ENCODE data around the gene DFFB.

DFFB gene

DNA sequence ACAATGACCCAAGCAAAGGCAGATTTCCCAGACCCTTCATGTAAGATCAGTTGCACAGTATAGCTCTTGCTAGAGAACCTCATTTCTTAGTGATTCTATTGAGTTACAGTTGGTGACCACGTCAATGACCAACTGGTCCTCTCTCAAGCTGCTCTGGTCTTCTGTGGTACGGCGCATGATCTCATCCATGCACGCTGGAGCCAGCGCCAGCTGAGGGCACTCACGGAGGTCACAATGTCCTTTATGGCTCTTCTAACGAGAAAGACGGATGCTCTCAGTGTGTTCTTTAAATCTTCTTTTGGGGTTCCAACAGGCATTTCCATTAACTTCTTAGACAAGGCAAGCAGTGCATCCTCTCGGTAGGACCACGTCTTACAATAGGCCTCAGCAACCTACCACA is 22.6 kb upstream of the DFFB start:
- DNase-seq = no peak

DNA sequence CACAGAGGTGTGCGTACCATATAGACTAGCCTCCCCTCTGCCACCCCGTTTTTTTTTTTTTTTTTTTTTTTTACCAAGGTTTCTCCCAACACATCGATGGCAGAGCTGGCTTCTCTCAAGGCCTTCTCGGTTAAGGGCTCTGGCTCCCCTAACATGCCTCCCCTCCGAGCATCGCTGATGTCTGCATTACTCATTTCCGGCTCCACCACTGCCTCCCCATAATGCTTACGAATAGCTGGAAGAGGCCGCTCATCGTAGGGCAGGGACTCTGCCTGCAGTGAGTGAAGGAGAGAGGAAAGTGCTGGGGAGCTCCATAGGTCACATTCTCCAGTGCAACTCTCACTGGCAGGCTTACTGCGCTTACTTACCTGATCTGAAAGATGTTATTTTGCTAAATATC is 20.9 kb upstream of the DFFB start:
- no peak for DNase-seq

DNA sequence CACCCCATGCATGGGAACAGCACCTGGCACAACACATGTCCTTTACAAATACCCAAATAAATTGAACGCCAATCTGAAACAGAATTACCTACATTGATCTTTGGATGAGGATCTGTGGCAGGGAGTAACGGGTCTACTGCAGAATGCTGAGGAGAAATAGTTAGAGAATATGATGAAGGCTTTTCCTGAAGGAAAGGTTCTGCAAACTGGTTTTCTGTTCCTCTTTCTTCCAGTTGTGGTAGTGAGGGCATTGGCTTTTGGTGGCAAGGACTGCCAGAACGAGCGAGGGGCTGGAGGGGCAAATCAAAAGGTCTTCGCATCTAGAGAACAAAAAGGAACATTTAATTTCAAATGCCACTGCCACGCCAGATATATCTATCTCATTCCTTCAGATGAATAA is 20.1 kb upstream of the DFFB start:
- no peak for DNase-seq

DNA sequence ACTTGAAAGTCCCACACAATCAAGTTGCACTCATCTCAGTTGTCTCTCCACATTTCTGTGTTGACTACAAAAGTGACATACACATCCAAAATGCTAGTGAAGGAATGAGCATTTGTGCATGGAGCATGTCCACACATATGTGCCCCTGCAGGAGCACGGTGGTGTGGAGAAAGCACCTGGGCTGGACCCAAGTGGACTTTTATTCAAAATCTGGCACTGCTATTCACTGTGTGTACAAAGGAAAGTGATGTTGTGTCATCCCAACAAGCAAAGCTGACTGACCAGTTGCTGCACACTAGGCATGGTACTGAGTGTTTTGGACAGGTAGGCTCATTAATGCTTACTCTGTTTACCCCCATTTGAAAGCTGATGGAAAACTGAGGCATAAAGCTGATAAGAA is 19.6 kb upstream of the DFFB start:
- DNase-seq = no peak

DNA sequence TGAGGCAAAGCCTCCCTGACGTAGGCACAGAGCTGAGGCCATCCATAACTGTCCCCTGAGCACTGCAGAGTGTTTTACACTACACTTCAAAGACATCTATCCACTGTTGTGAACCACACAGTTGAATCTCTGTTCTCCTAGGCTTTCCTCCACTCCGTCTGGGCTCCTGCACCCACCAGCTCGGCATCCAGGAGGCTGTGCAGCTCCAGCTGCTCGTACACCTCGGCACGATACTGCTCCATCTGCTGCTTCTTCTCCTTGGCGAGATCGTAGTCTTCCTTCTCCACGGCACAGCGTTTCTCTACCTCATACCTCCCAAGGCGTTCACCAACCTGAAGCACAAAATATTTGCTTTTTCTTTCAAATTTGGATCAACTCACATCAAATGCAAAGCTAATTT is 18.5 kb upstream of the DFFB start:
- DNase-seq = no peak

DNA sequence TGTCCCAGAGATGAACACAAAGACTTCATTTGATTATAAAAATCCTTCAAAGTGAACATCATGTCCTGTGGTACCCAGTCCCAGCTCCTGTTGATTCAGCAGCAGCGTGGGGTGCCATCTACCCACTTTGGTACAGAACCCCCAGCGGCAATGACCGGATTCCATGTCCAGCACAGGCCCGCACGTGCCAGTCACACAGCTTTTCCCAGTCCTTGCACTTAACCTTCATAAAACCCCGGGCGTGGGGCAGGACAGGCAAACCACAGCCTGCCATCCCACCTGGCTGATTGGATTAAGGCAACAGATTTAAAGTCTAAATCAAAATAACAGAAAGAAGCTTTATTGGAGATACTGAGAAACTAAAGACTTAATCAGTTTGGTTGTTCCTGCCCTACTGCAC is 15.8 kb upstream of the DFFB start:
- DNase-seq = no peak

DNA sequence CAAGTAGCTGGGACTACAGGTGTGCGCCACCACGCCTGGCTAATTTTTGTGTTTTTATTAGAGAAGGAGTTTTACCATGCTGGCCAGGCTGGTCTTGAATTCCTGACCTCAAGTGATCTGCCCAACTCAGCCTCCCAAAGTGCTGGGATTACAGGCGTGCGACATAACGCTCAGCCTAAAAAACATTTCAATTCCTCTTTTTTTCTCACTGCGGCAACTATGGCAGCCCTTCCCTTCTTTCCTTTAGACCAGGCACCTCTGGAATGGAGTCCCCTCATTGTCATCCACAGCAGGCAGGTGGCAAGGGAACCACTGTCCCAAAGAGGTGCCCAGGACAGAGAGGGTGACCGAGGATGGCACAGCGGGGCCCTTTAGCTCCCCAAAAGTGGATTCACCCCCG is 14.4 kb upstream of the DFFB start:
- DNase-seq = no peak

DNA sequence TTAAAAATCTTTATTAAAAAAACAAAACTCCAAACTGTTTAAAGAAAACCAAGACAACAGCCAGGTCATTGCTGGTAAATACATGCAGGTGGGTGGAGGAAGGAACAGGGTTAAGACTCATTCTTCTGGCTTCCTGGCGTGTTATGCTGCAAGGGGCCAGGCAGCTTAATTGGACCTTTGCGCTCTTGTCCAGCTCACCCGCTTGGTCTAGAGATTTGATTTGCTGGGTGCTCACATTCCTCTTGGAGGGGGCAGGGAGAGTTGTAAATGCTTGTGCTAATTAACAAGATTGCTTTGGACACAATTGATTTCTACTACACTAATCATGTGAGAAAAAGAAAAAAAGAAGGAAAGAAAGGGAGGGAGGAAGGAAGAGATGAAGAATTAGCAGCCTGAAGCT is 10.7 kb upstream of the DFFB start:
- DNase-seq = no peak

DNA sequence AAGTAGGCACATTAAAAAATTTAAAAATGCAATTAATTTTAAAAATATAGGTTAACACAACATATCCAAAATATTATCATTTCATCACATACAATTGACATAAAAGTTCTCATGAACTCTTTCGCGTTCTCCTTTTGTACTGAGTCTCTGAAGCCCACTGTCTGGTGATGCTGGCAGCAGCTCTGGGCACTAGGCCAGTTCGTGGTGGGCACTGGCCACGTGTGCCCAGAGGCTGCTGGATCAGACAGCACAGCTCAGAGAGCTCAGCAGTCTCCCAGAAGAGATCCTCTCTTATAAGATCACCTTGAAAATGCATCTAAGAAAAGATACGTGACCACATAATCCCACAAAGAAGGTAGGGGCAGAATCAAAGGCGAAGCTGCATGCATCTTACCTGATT is 10.2 kb upstream of the DFFB start:
- no peak for DNase-seq

DNA sequence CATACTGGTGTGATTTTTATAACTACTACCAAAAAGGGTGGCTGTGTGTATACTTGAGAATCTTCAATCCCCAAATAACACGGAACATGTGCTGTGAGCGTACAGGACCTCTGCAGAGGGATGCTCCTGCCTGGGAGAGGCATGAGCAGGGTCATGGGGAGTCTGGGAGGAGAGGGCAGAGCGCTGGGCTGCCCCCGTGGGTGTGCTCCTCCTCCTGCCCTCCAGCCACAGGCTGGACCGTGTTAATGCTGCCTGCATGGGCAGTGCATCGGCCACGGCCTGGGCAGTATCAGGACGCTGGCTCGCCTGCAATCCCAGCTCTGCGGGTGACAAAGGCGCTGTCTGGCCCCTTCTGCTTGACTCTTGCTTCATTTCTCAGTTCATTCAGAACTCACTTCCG is 6.4 kb upstream of the DFFB start:
- no peak for DNase-seq

DNA sequence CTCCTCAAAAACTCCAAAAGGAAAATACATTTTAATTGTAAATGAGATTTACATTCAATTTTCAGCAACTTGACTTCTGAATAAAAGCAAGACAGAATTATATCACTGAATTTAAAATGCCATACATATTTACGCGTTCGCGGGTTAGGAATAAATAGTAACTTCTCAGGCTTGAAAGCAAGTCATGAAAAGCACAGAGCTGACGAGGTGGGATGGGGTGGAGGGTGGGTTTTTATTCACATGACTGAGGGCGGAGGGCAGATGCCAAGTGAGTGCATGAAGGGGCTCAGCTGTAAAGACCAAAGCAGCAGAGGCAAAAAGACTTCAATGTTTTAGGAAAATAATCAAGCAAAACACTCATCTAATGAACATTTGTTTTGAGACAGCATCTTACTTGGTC is 6.0 kb upstream of the DFFB start:
- no peak for DNase-seq

DNA sequence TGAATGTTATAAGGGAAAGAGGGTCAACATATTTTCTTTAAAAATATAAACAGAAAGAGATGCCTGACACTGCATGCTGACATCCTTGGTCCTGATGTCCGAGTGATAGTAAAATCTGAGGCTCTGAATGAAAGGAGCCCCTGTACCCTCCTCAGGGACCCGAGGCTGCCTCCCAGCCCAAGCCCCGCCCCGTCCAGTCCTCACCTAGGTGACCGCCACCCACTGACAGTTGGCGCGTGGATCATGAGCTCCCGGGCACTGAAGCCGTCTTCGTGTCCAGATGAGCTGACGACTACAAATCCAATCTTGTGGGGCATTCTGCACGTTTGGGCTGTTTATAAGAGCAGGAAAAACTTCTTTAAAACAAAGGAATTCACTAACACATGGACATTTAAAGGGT is 5.2 kb upstream of the DFFB start:
- DNase-seq = no peak

DNA sequence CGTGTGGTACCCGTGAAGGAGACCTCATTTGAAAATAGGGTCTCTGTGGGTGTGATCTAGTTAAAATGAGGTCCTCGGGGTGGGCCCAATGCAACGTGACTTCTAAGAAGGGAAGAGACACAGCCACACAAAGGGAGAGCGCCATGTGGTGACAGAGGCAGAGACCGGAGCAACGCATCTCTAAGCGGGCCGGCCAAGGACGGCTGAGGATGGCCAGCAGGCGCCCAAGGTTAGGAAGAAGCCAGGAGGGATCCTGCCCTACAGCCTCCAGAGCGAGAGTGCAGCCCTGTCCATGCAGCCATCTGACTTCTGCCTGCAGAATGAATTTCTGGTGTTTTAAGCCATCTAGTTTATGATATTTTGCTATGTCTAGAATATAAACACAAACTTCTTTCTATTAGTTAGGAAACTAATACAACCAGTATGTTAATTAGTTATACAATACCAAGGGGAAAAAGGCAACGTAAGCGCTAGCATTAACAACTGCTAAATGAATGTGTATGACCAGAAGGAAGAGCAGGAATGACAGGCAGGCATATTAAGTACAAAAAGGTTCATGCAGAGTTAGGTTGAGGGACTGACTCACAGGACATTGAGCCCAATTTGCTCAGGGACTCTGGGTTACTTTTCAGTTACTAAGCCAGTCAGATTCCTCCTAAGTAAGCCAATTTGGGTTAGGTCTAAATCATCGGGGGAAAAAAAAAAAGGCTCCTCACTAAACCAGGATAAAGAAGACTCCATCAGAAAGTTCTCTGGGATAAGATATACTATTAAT is 4.4 kb upstream of the DFFB start:
- no peak for DNase-seq

DNA sequence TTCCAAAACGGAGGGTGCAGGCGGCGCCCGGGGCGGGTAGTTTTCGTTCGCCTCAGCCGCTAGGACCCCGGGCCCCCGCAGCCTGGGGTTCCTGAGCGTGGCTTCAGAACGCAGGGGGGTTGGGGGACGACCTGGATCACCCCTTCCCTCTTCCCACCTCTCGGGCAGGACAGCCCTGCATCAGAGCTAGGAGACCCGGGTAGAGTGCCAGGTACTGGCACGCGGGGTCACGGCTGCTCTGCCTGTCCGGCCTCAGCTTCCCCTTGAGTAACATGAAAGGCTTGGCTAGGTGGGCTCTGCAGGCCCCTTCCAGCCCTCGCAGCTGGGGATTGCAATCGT is 484 bp downstream of the DFFB start:
- DNase-seq = no peak

DNA sequence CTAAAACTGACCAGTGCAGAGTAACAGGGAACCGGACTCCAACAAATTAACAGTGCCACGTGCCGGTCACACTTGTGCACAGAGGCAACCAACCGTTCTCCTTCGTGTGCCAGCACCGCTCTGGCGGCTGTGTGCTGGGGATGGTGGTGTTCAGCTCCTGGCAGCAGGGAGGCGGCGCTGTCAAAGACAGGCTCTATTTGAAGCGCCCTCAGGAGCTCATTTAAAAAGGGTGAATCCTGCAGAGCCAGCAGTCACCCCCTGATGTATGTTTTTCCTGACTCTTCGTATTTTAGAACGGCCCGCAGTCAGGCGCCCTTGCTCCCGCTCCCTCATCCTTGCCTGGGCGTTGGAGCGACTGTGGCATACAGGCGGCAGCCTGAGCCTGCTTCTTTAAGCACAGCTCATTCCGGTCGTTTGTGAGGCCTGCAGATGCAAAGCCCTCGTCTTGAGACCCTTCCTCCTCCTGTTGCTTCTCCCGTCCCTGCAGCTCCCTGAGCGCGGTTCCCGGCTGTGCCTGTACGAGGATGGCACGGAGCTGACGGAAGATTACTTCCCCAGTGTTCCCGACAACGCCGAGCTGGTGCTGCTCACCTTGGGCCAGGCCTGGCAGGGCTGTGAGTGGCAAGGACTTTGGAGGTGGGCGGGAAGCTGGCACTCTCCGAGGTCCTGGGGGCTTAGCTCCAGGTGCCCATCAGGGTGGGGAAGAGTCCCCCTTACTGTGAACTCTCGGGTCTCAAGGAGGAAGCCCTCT is 1.1 kb downstream of the DFFB start:
- peak in 1 of 2 experiments; percentile 49 for DNase-seq

DNA sequence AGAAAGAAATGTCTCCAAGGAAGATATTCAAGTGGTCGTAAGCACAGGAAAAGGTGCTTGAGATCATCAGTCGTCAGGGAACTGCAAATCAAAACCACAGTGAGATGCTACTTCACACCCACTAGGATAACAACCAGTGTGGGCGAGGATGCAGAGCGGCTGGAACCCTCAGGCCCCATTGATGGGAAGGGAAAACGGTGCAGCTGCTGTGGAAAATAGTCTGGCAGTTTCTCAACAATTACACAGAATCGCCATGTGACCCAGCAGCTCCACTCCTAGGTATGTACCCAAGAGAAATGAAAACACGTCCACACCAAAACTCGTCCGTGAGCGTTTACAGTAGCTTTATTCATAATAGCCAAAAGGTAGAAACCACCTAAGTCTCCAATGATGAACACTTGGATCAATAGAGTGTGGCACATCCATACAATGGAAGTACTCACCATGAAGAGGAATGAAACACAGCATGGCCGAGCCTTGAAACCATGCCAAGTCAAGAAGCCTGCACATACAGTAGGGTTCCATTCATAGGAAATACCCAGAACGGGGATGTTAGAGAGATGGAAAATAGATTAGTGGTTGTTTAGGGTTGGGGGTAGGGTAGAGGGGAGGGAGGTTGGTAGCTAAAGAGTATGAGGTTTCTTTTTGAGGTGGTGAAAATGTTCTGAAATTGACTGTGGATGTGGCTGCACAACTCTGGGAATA is 6.1 kb downstream of the DFFB start:
- DNase-seq = no peak

DNA sequence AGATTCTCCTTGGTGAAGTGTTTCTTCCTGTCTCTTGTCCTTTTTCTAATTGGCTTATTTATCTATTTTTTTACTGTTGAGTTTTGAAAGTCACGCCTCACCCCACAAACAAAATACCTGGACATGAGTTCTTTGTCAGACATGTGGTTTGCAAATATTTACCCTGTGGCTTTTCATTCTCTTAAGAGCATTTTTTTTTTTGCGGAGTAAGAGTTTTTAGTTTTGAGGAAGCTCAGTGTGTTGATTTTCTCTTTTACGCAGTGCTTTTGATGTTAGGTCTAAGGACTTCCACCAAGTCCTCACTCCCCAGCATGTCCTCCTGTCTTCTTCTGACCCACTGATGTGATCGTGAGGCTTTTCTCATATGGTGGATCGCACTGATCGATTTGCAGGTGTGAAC is 7.6 kb downstream of the DFFB start:
- DNase-seq = no peak

DNA sequence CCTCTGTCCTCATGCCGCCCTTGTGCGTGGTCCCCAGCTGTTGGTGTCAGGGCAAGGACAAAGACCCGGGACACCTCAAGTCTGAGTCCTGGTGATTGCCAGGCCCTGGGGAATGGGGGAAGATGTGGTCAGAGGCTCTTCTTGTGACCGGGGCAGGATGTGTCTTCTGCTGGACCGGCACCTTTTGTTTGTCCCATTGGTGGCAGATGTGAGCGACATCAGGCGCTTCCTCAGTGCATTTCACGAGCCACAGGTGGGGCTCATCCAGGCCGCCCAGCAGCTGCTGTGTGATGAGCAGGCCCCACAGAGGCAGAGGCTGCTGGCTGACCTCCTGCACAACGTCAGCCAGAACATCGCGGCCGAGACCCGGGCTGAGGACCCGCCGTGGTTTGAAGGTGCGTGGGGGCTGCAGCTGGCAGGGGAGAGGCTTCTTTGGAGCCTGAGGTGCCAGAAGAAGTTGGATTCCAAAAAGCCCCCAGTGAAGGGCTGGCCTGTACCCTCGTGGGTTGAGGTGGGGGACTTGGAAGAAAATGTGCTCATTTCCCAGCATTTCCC is 8.4 kb downstream of the DFFB start:
- DNase-seq = no peak

DNA sequence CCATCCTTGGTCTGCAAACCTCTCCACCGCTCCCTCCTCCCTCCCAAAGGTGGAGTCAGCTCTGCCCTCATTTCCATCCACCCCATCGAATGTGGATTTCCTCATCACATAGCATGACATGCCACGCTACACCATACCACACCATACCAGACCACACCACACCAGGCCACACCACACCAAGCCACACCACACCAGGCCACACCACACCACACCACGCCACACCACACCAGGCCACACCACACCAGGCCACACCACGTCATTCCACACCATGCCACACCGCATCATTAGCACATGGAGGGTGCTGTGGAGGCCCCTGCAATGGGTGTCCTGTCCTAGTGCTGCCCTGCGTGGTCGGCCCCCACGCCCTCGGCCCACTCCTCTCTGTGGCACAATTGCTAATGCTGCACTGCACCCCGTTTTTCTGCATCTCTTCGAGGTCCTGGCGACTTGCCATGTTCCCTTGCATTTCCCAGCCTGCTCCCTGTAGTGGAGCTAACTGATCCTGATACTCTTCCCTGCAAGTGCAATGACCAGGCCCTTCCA is 11.3 kb downstream of the DFFB start:
- DNase-seq = no peak

DNA sequence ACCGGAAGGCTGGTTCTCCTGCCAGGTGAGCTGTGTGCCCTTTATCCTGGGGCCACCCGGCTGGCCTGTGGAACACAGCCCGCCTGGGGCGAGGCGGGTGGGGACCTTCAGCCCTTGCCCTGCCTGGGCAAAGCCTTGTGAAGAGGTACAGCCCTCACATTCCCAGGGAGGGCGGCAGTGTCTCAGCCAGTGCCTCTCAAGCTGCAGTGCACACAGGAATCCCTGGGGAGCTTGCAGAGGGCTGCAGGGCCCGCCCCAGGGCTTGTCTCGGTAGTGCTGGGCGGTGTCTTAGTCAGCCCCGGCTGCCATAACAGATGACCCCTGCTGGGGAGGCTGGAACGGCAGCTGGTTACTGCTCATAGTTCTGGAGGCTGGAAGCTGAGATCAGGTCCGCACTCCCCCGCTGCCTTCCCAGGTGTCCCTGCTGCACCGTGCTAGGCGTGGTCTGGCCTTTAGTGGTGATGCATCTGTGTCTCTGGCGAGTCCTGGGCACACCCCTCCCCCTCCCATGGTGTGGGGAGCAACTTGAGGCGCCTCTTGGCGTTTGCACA is 12.6 kb downstream of the DFFB start:
- no peak for DNase-seq

DNA sequence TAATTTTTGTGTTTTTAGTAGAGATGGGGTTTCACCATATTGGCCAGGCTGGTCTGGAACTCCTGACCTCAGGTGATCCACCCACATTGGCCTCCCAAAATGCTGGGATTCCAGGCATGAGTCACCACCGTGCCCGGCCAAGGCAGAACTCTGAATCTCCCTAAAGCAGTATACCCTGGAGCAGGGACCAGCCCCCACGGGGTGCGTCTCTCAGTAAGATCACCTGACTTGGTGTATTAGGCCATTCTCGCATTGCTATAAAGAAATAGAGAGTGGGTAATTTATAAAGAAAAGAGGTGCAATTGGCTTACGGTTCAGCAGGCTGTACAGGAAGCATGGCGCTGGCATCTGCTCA is 14.2 kb downstream of the DFFB start:
- DNase-seq = no peak

DNA sequence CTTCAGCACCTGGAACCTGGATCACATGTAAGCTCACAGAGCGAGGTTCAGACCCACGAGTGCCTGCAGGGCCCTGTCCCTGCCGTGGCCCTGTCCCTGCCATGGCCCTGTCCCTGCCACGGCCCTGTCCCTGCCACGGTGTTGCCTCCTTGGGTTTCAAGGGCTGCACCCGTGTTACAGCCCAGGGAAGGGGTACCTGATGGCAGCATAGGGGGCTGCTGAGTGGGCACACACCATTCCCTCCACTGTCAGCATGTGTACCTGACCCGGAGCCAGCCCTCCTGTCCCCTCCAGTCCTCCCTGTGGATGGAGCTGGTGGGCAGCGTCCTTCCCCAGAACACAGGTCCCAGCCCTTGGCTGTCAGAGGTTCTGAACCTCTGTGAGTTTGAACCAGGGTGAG is 15.3 kb downstream of the DFFB start:
- DNase-seq = no peak

DNA sequence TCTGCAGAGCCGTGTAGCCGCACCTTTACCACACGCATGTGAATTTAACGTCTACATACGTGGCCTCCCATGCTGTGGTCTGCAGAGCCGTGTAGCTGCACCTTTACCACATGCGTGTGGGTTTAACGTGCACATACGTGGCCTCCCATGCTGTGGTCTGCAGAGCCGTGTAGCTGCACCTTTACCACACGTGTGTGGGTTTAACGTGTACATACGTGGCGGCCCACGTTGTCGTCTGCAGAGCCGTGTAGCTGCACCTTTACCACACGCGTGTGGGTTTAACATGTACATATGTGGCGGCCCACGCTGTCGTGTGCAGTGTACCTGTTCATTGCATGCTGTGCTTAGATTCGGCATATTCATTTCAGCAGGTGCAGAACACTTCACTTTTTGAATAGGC is 17.5 kb downstream of the DFFB start:
- no peak for DNase-seq

DNA sequence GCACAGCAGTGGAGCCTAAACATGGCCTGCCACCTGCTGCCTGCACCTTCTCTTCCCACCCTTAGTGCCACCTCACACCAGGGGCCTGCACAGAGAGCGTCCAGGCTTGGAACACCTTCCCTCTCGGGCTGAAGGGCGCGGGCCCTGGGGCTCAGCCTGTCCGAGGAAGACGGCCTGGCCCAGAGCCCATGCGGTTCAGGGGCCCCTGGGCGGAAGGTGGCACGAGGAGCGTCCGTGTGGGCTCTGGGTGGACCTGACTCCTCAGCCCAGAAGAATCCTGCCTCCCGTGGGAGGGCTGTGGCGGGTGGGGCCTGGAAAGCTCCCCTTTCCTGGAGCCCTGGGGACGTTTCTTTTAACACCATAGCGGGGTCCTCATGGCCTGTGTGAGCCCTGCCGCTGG is 19.4 kb downstream of the DFFB start:
- DNase-seq = no peak
